ENCODE data around the gene HECTD4. TPM values are rescaled to one million over a fixed set of nuclear protein-coding genes. Genes with fewer than 3 reads are reported as not detected.

HECTD4 gene
- total RNA-seq, 1 experiment from 2014 or later, result 30.0 TPM

GRCh38 chr12:112427760-112428159 lies 45.5 kb upstream of the HECTD4 start:
- no peaks in the 10 kb centered on the region for H3K4me1 ChIP-seq (ENCODE audit: insufficient read depth, low read length)
- H3K56ac ChIP-seq (ENCODE audit: insufficient read length, low read depth, low read length), result no peak overlapping the region
- H4K8ac ChIP-seq (replicated peaks; ENCODE audit: insufficient read length, low read depth, low read length), result no peak overlapping the region
- H3K4me2 ChIP-seq (ENCODE audit: insufficient read depth, insufficient read length, low read length), result no peak overlapping the region
- H3K9me3 Mint-ChIP-seq, result no peaks in the 10 kb centered on the region
- no peak overlapping the region for H2AFZ ChIP-seq (ENCODE audit: low read length)
- no peaks in the 10 kb centered on the region for H3K27me3 ChIP-seq (ENCODE audit: insufficient read depth, low read length)
- no peak for TF ChIP-seq CTCF (conservative IDR thresholded peaks at IDR 0.05)
- H3K9me3 ChIP-seq (ENCODE audit: control insufficient read depth, low read depth, low read length), result no peaks in the 10 kb centered on the region
- no peak overlapping the region for H3K27ac ChIP-seq (ENCODE audit: insufficient read length, low read depth, low read length)
- H4K91ac ChIP-seq (ENCODE audit: insufficient read length, low read depth, low read length), result no peak overlapping the region
- peaks cover 3 to 10% (median 4%) of the 10 kb centered on the region in 3 experiments; a peak in 5 of 7 replicates for H3K36me3 Mint-ChIP-seq (ENCODE audit: insufficient read depth in 1 of 3, low read depth in 3 of 3)
- no peaks in the 10 kb centered on the region for H3K23me2 ChIP-seq (ENCODE audit: insufficient read length, low read depth, low read length, poor library complexity, severe bottlenecking)
- H2BK15ac ChIP-seq (ENCODE audit: low read depth, low read length), result no peak overlapping the region
- peaks cover 2% of the 10 kb centered on the region for H4K20me1 ChIP-seq (ENCODE audit: control insufficient read depth, insufficient read depth, insufficient read length)
- no peak overlapping the region for H2BK120ac ChIP-seq (ENCODE audit: low read depth, low read length, poor library complexity, severe bottlenecking)
- H3K9ac ChIP-seq (ENCODE audit: extremely low read depth, insufficient read length, low read length), result no peak overlapping the region
- H3K18ac ChIP-seq (ENCODE audit: insufficient read length, low read depth, low read length), result no peak overlapping the region
- no peak overlapping the region for H3K23ac ChIP-seq (ENCODE audit: insufficient read length, low read depth, low read length)
- no CpG with 5 or more reads among the region's 2 CpGs for WGBS (ENCODE audit: extremely low coverage, insufficient read length, low lambda C conversion rate)
- H2BK20ac ChIP-seq (ENCODE audit: low read depth, low read length, poor library complexity, severe bottlenecking), result no peak overlapping the region
- H3K4me3 Mint-ChIP-seq, result no peak overlapping the region
- H2AK5ac ChIP-seq (ENCODE audit: insufficient read length, low read length), result no peak overlapping the region
- H2BK12ac ChIP-seq (ENCODE audit: insufficient read length, low read depth, low read length), result no peak overlapping the region
- no peak overlapping the region for H3T11ph ChIP-seq (ENCODE audit: low read length)
- H3K14ac ChIP-seq (ENCODE audit: insufficient read depth, low read length), result no peak overlapping the region
- H3K27me3 Mint-ChIP-seq (ENCODE audit: low read depth), result no peaks in the 10 kb centered on the region
- no peak overlapping the region for H4K5ac ChIP-seq (ENCODE audit: insufficient read length, low read depth, low read length)
- H2BK5ac ChIP-seq (ENCODE audit: insufficient read length, low read length), result no peak overlapping the region
- peaks cover 23% of the 10 kb centered on the region for H3K79me2 ChIP-seq (ENCODE audit: insufficient read depth, low read length)
- H3K4me1 Mint-ChIP-seq, result no peaks in the 10 kb centered on the region
- DNase-seq, result no peak
- no peak overlapping the region for H3K27ac Mint-ChIP-seq
- H3K4ac ChIP-seq (ENCODE audit: low read depth, low read length), result no peak overlapping the region
- peaks cover 21% of the 10 kb centered on the region for H3K79me1 ChIP-seq (ENCODE audit: insufficient read depth, low read depth, low read length, poor library complexity, severe bottlenecking)

All from H9 (cell line).